Activated gamma-delta T cell (primary cell): ENCODE measurements around the gene PTTG1IP.
A peak's percentile ranks its signal among the peaks of the same experiment; 100 is the strongest.
"Not testable (repeated sequence)": the region's sequence is repeated elsewhere in the genome, so short reads cannot be mapped to it uniquely, and the experiment has no call there.

ENCODE experiments used
- DNase-seq: peaks from one replicate; lab custom pipeline; 2025; lab: John Stamatoyannopoulos, UW

PTTG1IP gene

GRCh38 chr21:44845418-44846223, 27.9 kb downstream of the PTTG1IP start:
- peak; percentile 35 for DNase-seq

- no peak for DNase-seq
These were observed 29.2 kb downstream of the PTTG1IP start for GRCh38 chr21:44844256-44844655.

GRCh38 chr21:44842721-44843445, 30.6 kb downstream of the PTTG1IP start:
- no peak for DNase-seq

DNA sequence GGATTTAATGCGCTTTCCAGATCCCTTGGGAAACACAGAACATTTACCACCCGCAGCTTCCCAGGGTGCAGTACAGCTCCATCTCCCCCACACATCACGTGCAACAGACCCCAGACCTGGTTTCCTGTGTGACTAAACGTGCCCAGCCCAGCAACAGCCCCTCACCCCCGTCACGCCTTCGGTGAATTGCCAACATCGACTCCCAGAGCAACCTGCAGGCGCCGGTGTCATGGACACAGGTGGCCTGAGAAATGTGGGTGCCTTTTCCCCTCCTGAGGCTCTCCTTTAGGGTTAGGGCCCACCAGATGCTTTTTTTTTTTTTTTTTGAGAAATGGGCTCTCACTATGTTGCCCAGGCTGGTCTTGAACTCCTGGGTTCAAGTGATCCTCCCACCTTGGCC, 31.4 kb downstream of the PTTG1IP start:
- DNase-seq, result no peak

DNA sequence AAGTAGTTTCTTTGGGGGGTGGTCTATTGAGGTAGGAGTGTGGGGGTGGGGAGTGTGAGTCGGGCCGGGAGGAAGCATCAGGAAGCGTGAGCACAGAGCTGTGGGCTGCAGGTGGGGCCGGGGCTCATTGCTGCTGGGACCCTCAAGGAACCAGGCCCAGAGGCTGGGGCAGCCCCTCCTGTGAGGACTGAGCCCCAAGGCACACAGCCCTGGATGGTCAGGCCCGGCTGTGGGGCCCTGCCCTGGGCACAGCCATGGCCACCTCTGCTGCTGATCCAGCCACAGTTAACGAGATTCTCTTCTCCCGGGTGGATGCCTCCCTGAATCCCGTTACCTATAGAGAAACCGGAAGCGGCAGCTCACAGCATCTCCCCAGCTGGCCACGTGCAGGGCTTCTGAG, 32.7 kb downstream of the PTTG1IP start:
- DNase-seq, result no peak

- no peak for DNase-seq
These were observed 34.5 kb downstream of the PTTG1IP start for GRCh38 chr21:44838951-44839350.

- no peak for DNase-seq
These were observed 35.2 kb downstream of the PTTG1IP start for GRCh38 chr21:44838039-44838895.

DNA sequence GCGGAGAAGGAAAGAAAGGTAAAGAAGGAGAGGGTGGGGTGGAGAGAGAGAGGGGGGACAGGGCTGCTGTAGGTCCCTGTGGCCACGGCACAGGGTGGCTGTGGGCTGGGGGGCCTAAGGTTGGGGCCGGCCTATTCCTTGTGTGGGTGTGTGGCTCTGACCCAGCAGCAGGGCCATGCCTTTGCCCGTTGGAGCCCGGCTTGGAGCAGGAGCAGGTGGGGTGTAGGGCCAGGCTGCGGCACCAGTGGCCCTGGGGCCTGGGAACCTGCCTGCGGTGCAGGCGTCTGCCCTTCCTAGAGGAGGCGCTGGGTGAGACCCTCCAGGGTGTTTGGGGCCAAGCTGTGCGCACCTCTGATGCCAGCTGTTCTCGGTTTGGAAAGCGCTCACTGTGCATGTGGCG, 36.0 kb downstream of the PTTG1IP start:
- no peak for DNase-seq

DNA sequence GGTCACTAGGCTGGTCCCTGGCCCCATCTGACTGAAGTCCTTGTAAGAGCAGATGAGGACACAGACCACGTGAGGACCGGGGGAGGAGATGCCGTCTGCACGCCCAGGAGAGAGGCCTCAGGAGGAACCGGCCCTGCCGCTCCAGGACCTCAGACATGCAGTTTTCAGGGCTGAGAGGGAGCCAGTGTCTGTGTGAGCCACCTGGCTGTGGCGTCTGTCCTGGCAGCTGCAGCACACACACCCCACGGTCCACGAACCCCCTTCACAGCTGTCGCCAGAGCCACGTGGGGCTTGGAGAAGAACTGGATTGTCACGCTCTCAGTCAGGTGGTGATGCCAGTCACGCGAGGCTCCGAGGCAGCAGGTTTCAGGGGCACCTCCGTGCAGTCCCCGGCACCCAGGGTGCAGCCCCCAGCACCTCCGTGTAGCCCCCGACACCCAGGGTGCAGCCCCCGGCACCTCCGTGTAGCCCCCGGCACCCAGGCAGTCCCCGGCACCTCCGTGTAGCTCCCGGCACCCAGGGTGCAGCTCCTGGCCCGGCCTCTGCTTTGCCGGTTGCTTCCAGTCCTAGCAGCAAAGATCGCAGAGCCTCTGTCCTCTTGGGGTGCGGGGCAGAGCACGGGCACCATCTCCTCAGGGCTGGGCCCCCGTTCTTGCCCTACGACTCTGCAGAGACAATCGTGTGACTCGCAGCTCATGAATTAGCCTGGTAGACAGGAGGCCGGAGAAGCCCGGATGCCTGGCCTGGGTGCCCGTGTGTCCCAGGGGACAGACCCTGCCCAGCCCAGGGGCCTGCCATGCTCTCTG, 36.6 kb downstream of the PTTG1IP start:
- DNase-seq, result no peak

- DNase-seq, result no peak
These were observed 37.2 kb downstream of the PTTG1IP start for GRCh38 chr21:44836349-44836665.

DNA sequence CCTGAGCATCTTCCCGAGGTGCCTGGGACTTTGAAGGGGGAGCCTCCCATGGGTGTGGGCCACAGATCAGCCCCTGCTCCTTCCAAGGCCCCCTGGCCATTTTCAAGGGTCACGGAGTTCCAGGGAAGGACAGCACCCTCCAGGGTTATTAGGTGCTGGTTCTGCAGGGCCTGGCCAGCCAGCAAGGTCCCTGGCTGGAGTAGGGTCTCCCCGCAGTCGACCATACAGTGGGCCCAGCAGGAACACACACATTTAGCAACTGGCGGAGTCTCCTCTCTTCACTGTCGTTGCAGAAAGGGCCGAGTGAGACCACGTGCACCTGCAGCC, 37.9 kb downstream of the PTTG1IP start:
- no peak for DNase-seq

GRCh38 chr21:44834951-44835646, 38.4 kb downstream of the PTTG1IP start:
- DNase-seq, result no peak

- DNase-seq, result no peak
These were observed 39.1 kb downstream of the PTTG1IP start for GRCh38 chr21:44834231-44834950.

GRCh38 chr21:44833663-44834062, 39.8 kb downstream of the PTTG1IP start:
- no peak for DNase-seq

DNA sequence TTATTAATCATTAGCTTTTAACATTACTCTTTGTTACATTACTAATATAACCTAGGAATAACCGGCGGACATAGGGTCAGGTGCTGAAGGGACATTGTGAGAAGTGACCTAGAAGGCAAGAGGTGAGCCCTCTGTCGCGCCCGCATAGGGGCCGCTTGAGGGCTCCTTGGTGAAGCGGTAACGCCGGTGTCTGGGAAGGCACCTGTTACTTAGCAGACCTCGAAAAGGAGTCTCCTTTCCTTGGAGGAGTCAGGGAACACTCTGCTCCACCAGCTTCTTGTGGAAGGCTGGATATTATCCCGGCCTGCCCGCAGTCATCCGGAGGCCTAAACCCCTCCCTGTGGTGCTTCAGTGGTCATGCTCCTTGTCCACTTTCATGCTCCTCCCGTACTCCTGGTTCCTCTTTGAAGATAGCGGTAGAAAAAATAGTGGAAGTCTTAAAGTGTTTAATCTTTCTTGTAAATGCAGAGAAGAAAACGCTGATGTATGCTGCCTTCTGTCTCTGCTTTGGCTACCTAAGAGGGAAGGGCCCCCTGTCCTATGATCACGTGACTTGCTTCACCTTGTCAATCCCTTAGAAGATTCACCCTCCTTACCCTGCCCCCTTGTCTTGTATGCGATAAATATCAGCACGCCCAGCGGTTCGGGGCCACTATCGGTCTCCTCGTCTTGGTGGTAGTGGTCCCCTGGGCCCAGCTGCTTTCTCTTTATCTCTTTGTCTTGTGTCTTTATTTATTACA, 40.8 kb downstream of the PTTG1IP start:
- not testable (repeated sequence) for DNase-seq

GRCh38 chr21:44831227-44831860, 42.1 kb downstream of the PTTG1IP start:
- DNase-seq, result no peak

GRCh38 chr21:44829507-44830092, 43.9 kb downstream of the PTTG1IP start:
- no peak for DNase-seq

DNA sequence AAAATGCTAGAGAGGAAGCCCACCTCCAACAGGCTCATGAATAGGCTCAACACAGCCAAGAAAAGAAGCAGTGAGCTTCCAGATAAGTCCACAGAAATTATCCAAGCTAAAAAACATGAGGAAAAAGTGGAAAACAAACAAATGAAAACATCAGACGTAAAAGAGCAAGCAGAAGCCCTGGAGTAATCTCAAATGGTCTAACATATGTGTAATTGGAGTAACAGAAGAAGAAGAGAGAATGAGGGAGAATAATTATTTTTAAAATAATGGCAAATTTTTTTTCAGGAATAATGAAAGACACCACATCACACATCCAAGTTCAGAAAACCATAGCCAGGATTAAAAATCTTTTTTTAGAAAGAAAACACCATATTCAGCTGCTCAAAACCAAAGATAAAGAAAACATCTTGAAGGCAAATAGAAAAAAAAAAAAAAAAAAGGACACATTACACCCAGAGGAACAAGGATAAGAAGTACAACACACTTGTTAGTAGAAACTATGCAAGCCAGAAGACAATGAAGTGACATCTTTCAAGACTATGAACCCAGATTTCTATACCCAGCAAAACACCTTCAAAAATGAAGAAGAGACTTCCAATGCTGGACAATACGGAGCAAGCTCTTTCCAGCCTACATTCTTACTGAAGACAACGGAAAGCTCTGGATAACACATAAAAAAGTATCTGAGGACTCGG, 45.0 kb downstream of the PTTG1IP start:
- no peak for DNase-seq
